NCI-H2029 (cell line): ENCODE data around the gene TAS2R19.

Experiments
- DNase-seq: peaks from one replicate; lab custom pipeline; 2025; lab: John Stamatoyannopoulos, UW

TAS2R19 gene

GRCh38 chr12:10989107-10989506 is 33.3 kb downstream of the TAS2R19 start:
- no peak for DNase-seq

- no peak for DNase-seq
These were observed 35.6 kb downstream of the TAS2R19 start, which contains the start of gene TAS2R50 for GRCh38 chr12:10986812-10987211. TAS2R50 (minus strand) TSS chr12:10986912; CDS start chr12:10986860, 52 bp downstream.

- no peak for DNase-seq
These were observed 40.2 kb downstream of the TAS2R19 start for GRCh38 chr12:10982244-10982643.

- no peak for DNase-seq
These were observed 47.5 kb downstream of the TAS2R19 start for GRCh38 chr12:10974965-10975364.
